ENCODE data around the gene SPEF1. TPM values are rescaled to one million over a fixed set of nuclear protein-coding genes. Genes with fewer than 3 reads are reported as not detected.
A peak's percentile ranks its signal among the peaks of the same experiment; 100 is the strongest.

Gene SPEF1
- total and polyA plus RNA-seq, 8 donors, result 0.20 to 1.7 (median 0.53) TPM

DNA sequence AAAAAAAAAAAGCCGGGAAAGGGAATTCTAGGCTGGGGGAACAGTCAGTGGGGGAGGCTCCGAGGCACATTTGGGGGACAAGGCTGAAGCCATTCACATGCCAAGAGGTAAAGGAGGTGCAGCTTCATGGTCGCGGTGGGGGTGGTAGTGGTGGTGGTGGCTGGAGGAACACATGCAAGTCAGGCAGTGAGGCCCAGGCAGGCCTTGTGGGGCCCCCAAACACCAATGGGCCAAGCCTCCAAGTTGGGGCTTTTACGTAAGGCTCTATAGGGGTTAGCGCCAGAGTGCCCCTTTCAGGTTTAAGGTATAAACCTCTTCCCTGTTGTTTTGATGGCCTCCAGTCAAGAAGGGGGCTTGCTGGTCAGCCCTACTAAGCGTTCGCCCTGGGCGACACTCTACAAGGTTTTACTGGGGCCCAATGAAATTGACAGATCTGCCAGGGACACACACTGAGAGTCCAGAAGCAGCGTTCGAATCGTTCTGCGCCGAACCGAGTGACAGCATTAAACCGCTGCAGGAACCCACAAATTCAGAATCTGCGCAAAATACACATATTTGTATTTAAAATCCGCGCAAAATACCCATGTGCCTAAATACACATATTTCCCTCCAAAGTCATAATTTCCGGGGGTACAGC lies 38.3 kb upstream of the SPEF1 start:
- no peaks in the 10 kb centered on the region for H3K9me3 ChIP-seq
- H3K4me3 ChIP-seq, result peak overlapping the region; percentile 51 to 80 (median 65)
- TF ChIP-seq, protein P1, sequence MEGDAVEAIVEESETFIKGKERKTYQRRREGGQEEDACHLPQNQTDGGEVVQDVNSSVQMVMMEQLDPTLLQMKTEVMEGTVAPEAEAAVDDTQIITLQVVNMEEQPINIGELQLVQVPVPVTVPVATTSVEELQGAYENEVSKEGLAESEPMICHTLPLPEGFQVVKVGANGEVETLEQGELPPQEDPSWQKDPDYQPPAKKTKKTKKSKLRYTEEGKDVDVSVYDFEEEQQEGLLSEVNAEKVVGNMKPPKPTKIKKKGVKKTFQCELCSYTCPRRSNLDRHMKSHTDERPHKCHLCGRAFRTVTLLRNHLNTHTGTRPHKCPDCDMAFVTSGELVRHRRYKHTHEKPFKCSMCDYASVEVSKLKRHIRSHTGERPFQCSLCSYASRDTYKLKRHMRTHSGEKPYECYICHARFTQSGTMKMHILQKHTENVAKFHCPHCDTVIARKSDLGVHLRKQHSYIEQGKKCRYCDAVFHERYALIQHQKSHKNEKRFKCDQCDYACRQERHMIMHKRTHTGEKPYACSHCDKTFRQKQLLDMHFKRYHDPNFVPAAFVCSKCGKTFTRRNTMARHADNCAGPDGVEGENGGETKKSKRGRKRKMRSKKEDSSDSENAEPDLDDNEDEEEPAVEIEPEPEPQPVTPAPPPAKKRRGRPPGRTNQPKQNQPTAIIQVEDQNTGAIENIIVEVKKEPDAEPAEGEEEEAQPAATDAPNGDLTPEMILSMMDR (IDR thresholded peaks at IDR 0.05), result no peak
- H3K4me1 ChIP-seq, result peaks cover 9 to 29% (median 21%) of the 10 kb centered on the region in 3 donors
- intact Hi-C loops (cut with DNase I), result loop anchor here in 1 of 3 donors (5.0 kb wide), 1 partner anchor 32 kb away; the partner anchor contains the start of gene CENPB
- ATAC-seq, result no peak
- no peak for FAIRE-seq
- no peaks in the 10 kb centered on the region for H3K27me3 ChIP-seq
- DNase-seq, result peak in 1 of 6 donors; percentile 72
- H3K36me3 ChIP-seq, result peaks cover 0 to 26% (median 19%) of the 10 kb centered on the region in 3 donors
- H3K27ac ChIP-seq, result peak overlapping the region; percentile 98 to 100 (median 98)
- WGBS, 2 donors, result 58 to 60% methylated on average over 19 to 20 of the region's 20 CpGs

DNA sequence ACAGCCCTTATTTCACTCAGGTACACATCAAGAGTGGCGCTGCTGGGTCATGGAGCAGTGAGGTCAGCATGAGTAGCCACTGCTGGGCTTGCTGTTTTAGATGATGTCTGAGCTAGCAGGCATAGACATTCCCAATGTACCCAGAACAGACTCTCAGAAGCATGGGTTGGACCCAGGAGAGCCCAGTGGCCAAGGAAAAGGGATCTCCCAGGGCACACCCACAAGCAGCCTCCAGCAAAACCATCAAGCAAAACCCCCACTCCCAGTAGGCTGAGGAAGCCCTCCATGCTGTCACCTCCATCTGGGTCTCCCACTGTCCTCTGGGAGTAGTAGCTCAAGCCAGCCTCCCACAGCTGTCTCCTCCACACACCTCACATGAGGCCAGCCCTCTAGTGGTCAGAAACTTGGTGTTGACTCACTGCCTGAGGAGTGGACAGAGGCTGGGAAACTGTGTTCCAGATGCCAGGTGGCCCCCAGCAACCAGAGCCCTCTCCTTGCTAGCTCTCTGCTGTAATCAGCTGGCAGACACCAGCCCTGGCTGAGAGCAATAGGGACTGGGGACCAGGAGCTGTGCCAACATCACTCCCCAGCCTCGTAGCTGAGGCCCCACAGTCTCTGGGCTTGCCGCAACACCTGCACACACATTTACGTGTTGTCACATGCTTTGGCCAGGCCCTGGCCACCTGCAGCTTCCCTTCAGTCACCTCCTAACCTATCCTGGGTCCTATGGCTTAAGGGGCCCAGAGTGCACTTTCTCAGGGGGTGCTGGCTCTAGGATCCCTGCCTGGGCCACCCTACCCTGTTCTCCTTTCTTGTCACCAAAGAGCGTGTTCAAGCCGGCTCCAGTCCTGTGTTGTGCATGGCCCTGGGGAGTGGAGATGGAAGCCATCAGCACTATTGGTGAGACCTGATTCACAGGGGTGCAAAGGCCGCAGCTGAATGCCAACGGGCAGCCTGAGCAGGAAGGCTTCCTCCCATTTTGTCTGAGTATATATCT lies 37.2 kb upstream of the SPEF1 start:
- 47 to 50% methylated on average over 8 of the region's 8 CpGs for WGBS, 2 donors
- intact Hi-C loops (cut with DNase I), result no loop called here
- no peak for FAIRE-seq
- DNase-seq, result peak; percentile 79 to 98 (median 96)
- H3K4me3 ChIP-seq, result no peak overlapping the region
- no peaks in the 10 kb centered on the region for H3K9me3 ChIP-seq
- peak; percentile 69 to 76 (median 74) for ATAC-seq
- H3K27ac ChIP-seq, result peak overlapping the region; percentile 70 to 99 (median 88)
- H3K36me3 ChIP-seq, result peaks cover 0 to 15% (median 11%) of the 10 kb centered on the region in 3 donors
- peaks cover 14 to 35% (median 28%) of the 10 kb centered on the region in 3 donors for H3K4me1 ChIP-seq
- H3K27me3 ChIP-seq, result no peaks in the 10 kb centered on the region
- TF ChIP-seq, protein P1 (IDR thresholded peaks at IDR 0.05), result peak; percentile 55 to 76 (median 65)

DNA sequence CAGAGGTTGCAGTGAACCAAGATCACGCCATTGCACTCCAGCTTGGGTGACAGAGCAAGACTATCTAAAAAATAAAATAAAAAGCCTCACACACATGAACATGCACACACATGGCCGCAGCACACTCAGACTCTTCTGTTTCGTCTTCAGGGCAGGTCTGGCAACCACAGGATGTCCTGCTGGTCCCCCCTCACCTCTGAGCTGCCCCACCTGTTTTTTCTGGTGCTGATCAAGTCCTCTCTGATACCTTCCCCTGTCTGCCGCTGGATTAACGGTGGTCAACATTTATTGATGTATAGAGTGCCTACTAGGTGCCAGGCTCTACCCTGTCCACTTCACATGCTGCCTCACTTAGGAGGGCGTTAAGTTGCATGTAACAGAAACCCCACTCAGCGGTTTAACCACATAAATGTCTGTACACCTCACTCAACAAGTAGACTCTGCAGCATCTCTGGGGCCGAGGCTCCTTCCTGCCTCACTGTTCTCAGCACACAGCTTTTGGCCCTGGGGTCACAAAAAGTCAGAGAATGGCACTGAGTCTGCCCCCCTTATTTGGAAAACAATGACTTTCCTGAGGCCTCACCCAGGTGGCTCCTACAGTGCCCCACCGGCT lies 34.6 kb upstream of the SPEF1 start:
- no peak for FAIRE-seq
- Histone ChIP-seq H3K36me3 (no peaks in the 10 kb centered on the region), H3K4me1 (peaks cover 28 to 49% (median 36%) of the 10 kb centered on the region in 3 donors), H3K4me3 (no peak overlapping the region), H3K27ac (no peak overlapping the region), H3K27me3 (no peaks in the 10 kb centered on the region), H3K9me3 (no peaks in the 10 kb centered on the region)
- 82 to 86% methylated on average over 9 of the region's 9 CpGs for WGBS, 2 donors
- ATAC-seq, result no peak
- intact Hi-C loops (cut with DNase I), result no loop called here
- TF ChIP-seq, protein P1 (IDR thresholded peaks at IDR 0.05), result no peak
- DNase-seq, result no peak

DNA sequence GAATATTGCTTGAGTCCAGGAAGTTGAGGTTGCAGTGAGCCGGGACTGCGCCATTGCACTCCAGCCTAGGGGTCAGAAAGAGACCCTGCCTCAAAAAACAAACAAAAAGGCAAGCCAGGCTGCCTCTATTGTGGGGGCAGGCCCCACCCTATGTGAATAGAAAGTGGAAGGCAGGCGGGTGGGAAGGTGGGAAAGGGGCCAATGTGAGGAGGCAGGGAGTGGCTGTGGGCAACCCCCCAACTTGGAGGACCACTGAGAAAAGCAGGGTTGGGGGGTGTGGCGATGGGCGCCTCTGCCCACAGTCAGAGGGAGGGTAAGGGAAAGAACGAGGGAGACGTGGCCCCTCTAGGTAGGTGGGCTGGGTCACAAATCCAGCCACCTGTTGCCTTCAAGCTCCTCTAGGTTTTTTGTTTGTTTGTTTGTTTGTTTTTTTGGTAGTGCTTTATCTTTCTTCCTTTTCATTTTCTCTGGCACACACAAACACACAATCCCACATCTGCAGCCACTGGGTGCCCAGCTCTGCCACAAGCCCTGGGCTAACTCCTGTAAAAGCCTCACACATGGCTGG lies 33.8 kb upstream of the SPEF1 start:
- Histone ChIP-seq H3K9me3 (no peaks in the 10 kb centered on the region), H3K4me3 (no peak overlapping the region), H3K27me3 (no peaks in the 10 kb centered on the region), H3K4me1 (peaks cover 28 to 55% (median 36%) of the 10 kb centered on the region in 3 donors), H3K36me3 (no peaks in the 10 kb centered on the region), H3K27ac (no peak overlapping the region)
- TF ChIP-seq, protein P1 (IDR thresholded peaks at IDR 0.05), result no peak
- ATAC-seq (no peak), FAIRE-seq (no peak), DNase-seq (no peak)
- intact Hi-C loops (cut with DNase I), result no loop called here
- 76 to 85% methylated on average over 7 of the region's 7 CpGs for WGBS, 2 donors
